GM12873 (cell line): ENCODE data around the gene ECI1.
A peak's percentile ranks its signal among the peaks of the same experiment; 100 is the strongest.

Source experiments
- CTCF ChIP-seq: IDR thresholded peaks from 2 replicates; pipeline ENCODE4 v1.5.1; 2012; ENCODE audit warnings: low read depth, mild to moderate bottlenecking, moderate library complexity, low read length, control low read depth; ENCODE audit not compliant: insufficient read depth; ENCODE audit errors: missing control alignments

The ECI1 gene, protein sequence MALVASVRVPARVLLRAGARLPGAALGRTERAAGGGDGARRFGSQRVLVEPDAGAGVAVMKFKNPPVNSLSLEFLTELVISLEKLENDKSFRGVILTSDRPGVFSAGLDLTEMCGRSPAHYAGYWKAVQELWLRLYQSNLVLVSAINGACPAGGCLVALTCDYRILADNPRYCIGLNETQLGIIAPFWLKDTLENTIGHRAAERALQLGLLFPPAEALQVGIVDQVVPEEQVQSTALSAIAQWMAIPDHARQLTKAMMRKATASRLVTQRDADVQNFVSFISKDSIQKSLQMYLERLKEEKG

DNA sequence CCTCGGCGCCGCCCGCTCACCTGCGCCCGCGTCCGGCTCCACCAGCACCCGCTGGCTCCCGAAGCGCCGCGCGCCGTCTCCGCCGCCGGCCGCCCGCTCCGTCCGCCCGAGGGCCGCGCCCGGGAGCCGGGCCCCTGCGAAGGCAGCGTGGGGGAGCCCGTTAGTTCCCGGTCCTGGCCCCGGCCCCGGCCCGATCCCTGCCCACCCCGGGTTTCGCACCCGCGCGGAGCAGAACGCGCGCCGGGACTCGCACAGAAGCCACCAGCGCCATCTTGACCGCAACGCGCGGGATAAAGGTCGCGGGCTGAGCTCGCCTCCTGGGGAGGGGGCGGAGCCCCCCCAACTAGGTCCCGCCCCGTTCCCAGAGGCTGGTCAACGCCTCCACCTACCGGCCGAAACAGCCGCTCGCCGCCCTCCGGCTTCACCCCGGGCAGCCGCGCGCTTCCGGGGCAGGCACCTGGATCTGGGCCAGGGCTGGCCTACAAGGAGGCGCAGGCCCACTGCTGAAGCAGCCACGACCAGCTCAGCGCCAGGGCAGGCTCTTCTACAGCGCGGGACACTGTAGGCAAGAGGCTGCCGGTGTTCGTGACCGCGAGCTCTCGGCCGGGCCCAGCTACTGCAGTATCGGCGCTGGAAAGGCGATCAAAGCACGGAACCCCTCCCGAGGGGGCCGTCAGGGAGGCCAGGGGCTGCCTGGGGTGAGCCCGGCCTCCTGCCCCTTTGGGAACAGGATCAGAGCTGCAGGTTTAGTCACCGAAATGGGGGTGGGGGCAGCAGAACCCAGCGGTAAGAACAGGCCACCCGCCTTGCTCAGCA is at the start of gene ECI1:
Gene ECI1 (minus strand): TSS at position 292 of the 816 bp plus-strand sequence. CDS start 21 bp downstream, at position 271.
- TF ChIP-seq CTCF: peak; percentile 63

DNA sequence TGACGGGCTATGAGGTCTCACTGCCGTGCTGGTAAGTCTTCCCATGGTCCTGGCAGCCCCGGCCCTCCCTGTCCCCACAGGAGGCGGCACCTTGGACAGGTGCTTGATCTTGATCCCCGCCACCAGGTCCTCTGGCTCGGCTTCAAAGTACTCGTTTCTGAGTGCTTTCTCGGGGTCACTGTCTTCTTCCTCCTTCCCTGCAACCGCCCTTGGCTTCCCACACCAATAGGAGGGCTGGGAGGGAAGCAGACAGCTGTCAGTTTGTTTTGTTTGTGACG is 48.5 kb upstream of the ECI1 start:
- no peak for TF ChIP-seq CTCF

- TF ChIP-seq CTCF: no peak
These were observed 47.9 kb upstream of the ECI1 start for GRCh38 chr16:2299121-2299914.

DNA sequence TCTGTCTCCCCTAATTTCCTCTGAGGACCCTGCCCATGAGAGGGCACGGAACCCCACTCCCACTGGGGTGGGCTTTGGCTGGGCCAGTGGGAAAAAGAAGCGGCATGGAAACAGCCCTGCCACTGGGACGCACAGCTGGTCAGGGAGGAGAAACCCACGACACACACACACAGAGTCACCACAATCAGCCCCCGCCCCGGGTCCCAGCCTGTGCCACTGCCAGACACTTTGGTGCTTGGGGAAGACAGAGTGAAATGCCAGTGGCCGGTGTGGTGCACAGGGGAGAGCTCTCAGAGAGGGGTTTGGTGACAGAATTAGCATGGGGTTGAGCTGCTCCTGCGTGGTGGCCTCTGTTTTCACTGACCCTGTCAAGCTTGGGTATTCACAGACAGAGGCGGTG is 47.2 kb upstream of the ECI1 start:
- no peak for TF ChIP-seq CTCF

DNA sequence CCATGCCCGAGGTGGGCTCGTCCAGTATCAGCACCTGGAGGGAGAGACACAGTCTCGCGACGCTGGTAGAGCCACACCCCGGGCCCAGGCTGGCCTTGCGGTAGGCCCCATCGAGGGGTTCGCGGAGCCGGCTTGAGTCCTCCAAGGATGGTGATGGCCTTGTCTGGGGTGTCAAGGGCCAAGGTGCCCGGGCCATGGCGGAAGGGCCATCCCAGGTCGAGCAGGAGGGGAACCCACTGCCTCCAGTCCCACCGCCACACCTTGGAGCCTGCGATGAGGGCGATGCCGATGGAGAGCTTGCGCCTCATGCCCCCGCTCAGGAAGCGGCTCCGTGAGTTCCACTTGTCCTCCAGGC is 46.1 kb upstream of the ECI1 start:
- no peak for TF ChIP-seq CTCF

DNA sequence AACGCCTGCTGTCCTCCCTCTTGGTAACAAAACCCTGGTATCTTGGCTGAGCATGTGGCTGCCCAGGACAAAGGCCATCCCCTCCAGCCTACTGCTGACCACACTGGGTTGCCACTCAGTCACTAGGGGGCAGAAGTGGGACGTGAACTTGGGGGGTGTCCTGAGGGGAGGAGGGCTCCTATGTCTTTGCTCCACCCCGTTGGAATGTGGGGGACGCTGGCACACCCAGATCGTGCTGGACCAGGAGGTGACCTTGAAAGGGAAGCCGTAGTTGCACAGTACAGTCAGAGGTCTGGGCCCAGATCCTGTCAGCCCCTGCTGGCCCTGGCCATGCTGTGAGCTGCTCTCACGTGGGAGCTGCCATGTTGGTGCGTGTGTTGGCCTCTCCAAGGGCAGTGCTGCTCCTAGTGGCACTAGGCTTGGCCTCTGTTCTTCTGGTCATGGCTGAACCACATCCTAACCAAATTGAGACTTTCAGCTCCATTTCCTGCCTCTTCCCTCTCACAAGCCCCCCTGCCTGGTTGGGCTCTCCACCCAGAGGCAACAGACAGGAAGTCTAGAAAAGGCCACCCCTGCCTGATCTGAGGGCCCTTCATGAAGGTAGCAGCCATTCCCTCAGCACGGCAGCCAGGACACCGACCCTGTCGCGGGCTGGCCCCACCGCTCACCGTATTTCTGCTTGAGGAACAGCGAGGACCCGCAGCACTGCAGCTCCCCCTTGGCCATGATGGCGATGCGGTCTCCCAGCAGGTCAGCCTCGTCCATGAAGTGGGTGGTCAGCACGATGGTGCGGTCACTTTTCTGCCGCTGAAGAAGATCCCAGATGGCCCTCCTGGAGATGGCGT is 45.5 kb upstream of the ECI1 start:
- peak; percentile 55 for TF ChIP-seq CTCF
